Mucosa of descending colon (tissue), 3 donors: ENCODE data around the gene ARFGAP3. TPM values are rescaled to one million over a fixed set of nuclear protein-coding genes. Genes with fewer than 3 reads are reported as not detected.

ENCODE experiments used
- ATAC-seq: fragments of 200-7000 bp; cut with Tn5 transposase; one replicate; pipeline ENCODE4 v1.9.1; 2020; ENCODE audit warnings: mild to moderate bottlenecking, moderate library complexity
- DNase-seq, 3 donors: peaks; one replicate each; pipeline ENCODE4 v3.0.0-alpha.2; 2020
- H3K36me3 ChIP-seq: fragments of 200-600 bp; one replicate; pipeline ENCODE4 v1.8.0; 2021; ENCODE audit warnings: low read depth, mild to moderate bottlenecking
- H3K4me1 ChIP-seq: fragments of 200-600 bp; one replicate; pipeline ENCODE4 v1.8.0; 2021; ENCODE audit warnings: low read depth, mild to moderate bottlenecking
- H3K4me3 ChIP-seq: fragments of 200-600 bp; one replicate; pipeline ENCODE4 v1.8.0; 2021; ENCODE audit warnings: mild to moderate bottlenecking
- H3K9me3 ChIP-seq: fragments of 200-600 bp; one replicate; pipeline ENCODE4 v1.8.0; 2021; ENCODE audit warnings: mild to moderate bottlenecking
- CTCF ChIP-seq: fragments of 200-600 bp; IDR thresholded peaks from one replicate; pipeline ENCODE4 v1.8.0; 2022; ENCODE audit warnings: antibody characterized with exemption, mild to moderate bottlenecking
- intact Hi-C, 2 donors: fragments of 100-400 bp; cut with DNase I in 1 of 2; cut with micrococcal nuclease in 1 of 2; formaldehyde crosslinking; loops; one replicate each; pipeline versions ENCODE4 v1.11.0 to v1.11.1; 2022; cut with DNase I, micrococcal nuclease
- total RNA-seq, 3 donors: library from RNA; stranded (reverse); fragmentation: NEBNext Ultra II Directional in 2 of 3; extraction: Animal tissue kit (Norgen Biotek cat#: 25700) in 2 of 3; gene quantifications; one replicate each; pipeline versions ENCODE4 v1.2.1 to v1.2.4, GENCODE V29; 2021 to 2023
- donor health status: DM: no; HTN: no; CAD: no; lungs with moderate emphysema.
- donor health status: DM: no; HTN: no; CAD: no.
- donor health status: DM: no; HTN: yes; CAD: no.

ARFGAP3 gene
- total RNA-seq, 3 donors from 2014 or later = 20.0 to 41.3 (median 34.3) TPM

- Histone ChIP-seq H3K9me3 (no peaks in the 10 kb centered on the region), H3K4me3 (no peak overlapping the region), H3K36me3 (no peaks in the 10 kb centered on the region), H3K4me1 (no peaks in the 10 kb centered on the region)
- intact Hi-C loops = no loop called here
- DNase-seq (no peak), ATAC-seq (no peak)
- no peak for TF ChIP-seq CTCF
Observed at GRCh38 chr22:42793848-42794405, 63.1 kb downstream of the ARFGAP3 start.

- H3K4me3 ChIP-seq = no peak overlapping the region
- H3K9me3 ChIP-seq = no peaks in the 10 kb centered on the region
- ATAC-seq (peak; percentile 12), DNase-seq (no peak)
- intact Hi-C loops = no loop called here
- H3K4me1 ChIP-seq = no peaks in the 10 kb centered on the region
- no peak for TF ChIP-seq CTCF
- no peaks in the 10 kb centered on the region for H3K36me3 ChIP-seq
Observed at GRCh38 chr22:42792909-42793847, 63.9 kb downstream of the ARFGAP3 start.

- no peak for TF ChIP-seq CTCF
Observed at GRCh38 chr22:42792453-42792908, 64.6 kb downstream of the ARFGAP3 start.

GRCh38 chr22:42791721-42792452, 65.2 kb downstream of the ARFGAP3 start:
- H3K4me3 ChIP-seq = no peak overlapping the region
- H3K4me1 ChIP-seq = no peaks in the 10 kb centered on the region
- no peaks in the 10 kb centered on the region for H3K36me3 ChIP-seq
- H3K9me3 ChIP-seq = no peaks in the 10 kb centered on the region
- DNase-seq (no peak), ATAC-seq (peak; percentile 24)
- intact Hi-C loops = no loop called here
- no peak for TF ChIP-seq CTCF

More at GRCh38 chr22:42792453-42792908, 64.6 kb downstream of the ARFGAP3 start:
- Histone ChIP-seq H3K4me3 (no peak overlapping the region), H3K9me3 (no peaks in the 10 kb centered on the region), H3K4me1 (no peaks in the 10 kb centered on the region), H3K36me3 (no peaks in the 10 kb centered on the region)
- intact Hi-C loops = no loop called here
- DNase-seq (no peak), ATAC-seq (no peak)

- TF ChIP-seq CTCF = no peak
- H3K4me1 ChIP-seq = no peaks in the 10 kb centered on the region
- H3K4me3 ChIP-seq = no peak overlapping the region
- intact Hi-C loops = no loop called here
- DNase-seq (peak in 1 of 3 donors; percentile 40), ATAC-seq (no peak)
- no peaks in the 10 kb centered on the region for H3K36me3 ChIP-seq
- no peaks in the 10 kb centered on the region for H3K9me3 ChIP-seq
Observed at GRCh38 chr22:42788466-42788865, 68.6 kb downstream of the ARFGAP3 start.
